Kidney glomerular epithelial cell (primary cell): ENCODE measurements around the gene RNF123.
A peak's percentile ranks its signal among the peaks of the same experiment; 100 is the strongest.

ENCODE experiments used
- DNase-seq: peaks from one replicate; lab custom pipeline; 2025; lab: John Stamatoyannopoulos, UW

Gene RNF123

GRCh38 chr3:49703443-49703927 is 14.1 kb downstream of the RNF123 start:
- peak; percentile 21 for DNase-seq

GRCh38 chr3:49703956-49704355 is 14.6 kb downstream of the RNF123 start:
- DNase-seq: no peak

DNA sequence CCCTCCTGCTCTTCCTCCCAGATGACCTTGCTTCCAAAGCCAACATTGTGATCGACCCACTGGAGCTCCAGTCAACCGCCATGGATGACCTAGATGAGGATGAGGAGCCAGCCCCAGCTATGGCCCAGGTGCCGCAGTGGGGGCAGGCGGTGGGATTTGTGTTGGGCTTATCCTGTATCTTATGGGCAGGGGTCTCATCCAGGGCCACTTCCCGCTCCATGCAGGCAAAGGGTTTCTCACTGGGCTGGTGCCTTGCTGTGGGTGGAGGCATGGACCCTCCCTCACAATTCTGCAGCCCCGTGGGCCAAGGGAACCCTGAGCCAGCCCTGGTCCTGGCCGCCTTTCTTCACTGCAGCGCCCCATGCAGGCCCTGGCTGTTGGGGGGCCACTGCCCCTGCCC is 15.3 kb downstream of the RNF123 start:
- no peak for DNase-seq

DNA sequence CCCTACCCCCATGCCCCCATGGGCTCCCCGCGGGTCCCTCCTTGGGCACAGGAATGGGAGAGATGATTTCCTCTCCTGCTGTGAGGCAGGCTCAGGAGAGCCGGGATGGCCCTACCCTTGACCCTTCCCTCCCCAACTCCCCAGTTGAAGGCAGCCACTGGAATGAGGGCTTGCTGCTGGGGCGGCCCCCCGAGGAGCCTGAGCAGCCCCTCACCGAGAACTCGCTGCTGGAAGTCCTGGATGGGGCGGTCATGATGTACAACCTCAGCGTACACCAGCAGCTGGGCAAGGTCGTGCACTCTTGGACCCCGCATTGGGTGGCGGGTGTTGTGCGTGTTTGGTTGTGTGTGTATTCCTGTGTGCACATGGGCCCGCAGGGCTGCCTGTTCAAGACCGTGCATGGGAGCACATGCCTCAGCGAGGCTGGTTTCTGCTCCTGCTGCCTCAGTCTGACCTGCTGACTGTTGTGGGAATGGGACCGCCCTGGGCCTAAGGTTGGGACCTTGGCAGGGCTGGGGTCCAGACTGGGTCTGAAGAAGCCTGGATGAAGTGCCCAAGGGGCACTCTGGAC is 16.1 kb downstream of the RNF123 start:
- no peak for DNase-seq

GRCh38 chr3:49706456-49707112 is 17.2 kb downstream of the RNF123 start:
- DNase-seq: no peak

DNA sequence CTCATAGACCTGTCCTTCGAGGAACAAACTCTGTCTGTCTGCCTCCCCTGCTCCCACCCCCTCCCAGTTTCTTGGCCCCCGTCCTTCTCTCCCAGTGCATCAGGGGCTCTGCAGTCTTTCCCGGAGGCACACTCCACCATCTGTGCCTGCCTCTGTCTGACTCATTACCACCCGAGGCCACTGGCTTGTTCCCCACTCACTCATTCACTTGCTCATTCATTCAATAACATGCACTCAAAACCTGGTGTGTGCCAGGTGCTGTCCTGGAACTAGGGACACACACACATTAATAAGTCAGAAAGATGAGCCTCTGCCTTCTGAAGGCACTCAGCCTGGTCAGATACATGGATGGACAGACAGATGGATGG is 17.7 kb downstream of the RNF123 start:
- no peak for DNase-seq

DNA sequence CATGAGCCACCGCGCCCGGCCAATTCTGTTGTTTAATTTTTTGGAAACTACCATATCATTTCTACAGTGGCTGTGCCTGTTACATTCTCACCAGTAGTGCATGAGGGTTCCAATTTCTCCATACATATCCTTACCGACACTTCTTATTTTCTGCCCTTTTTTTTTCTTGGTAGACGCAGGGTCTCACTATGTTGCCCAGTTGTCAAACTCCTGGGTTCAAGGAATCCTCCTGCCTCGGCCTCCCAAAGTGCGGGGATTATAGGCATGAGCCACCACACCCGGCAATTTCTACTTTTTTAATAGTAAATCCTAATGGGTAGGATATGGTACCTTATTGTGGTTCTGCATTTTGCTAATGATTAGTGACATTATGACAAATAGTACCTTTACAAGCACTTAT is 20.5 kb downstream of the RNF123 start:
- no peak for DNase-seq

DNA sequence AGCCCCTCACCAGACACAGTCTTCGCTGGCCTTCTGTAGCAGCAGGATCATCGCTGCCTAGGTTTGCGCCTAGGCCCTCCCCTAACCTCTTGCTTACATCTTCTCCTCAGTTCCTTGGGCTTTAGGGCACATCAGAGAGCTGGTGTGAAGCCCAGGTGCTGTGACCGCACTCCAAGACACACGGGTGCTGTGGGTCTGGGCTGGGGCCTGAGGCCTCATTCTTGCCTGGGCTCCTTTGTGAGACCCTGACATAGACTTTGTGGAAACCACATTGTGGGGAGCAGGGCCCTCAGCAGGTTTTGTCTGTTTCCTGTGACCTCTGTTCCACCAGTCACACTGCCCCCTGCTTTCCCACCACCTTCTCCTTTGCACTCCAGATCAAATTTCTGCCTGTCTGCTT is 22.1 kb downstream of the RNF123 start:
- DNase-seq: no peak

DNA sequence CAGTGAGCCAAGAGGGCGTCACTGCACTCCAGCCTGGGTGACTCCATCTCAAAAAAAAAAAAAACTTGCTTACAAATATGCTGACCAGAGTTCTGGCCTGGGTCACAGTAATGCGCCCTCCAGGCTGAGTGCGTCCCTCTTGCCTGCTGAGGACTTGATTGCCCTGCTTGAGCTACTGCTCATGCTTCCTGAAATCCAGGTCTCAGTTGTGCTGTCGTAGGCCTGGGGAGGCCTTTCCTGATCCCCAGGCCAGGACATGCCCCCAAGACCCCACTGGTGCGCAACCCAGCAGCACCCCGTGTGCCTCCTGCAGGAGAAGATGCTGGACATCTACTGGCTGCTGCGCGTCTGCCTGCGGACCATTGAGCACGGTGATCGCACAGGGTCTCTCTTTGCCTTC is 22.8 kb downstream of the RNF123 start:
- no peak for DNase-seq

DNA sequence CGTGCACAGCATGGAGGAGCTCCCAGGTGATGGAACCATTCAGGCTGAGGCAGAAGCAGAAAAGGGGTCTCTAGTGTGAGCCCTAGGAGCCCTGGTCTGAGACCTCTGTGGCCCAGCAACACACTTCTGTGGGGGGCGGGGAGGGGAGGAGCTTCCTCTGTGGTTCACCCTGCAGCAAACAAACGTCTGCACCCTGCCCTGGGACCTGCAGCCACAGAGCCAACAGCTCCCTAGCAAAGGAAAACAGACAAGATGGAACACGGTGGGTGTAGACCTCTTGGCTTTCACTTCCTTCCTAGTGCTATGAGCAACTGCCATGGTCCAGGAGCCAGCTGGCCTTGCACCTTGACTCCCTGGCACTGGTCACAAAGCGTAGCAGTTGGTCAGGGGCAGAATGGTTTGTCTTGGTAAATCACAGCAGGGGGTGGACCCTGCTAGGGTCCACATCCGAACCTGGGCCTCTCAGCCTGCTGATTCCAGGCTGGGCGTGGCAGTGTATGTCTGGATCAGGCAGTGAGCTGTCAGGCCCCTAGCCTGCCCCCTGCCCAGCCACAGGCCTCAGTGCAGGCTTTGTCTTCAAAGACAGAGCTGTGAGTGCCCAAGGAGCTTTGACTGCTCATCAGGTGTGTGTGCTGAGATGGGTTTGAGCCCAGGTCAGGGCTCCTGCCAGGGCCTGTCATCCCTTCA is 23.4 kb downstream of the RNF123 start:
- no peak for DNase-seq

DNA sequence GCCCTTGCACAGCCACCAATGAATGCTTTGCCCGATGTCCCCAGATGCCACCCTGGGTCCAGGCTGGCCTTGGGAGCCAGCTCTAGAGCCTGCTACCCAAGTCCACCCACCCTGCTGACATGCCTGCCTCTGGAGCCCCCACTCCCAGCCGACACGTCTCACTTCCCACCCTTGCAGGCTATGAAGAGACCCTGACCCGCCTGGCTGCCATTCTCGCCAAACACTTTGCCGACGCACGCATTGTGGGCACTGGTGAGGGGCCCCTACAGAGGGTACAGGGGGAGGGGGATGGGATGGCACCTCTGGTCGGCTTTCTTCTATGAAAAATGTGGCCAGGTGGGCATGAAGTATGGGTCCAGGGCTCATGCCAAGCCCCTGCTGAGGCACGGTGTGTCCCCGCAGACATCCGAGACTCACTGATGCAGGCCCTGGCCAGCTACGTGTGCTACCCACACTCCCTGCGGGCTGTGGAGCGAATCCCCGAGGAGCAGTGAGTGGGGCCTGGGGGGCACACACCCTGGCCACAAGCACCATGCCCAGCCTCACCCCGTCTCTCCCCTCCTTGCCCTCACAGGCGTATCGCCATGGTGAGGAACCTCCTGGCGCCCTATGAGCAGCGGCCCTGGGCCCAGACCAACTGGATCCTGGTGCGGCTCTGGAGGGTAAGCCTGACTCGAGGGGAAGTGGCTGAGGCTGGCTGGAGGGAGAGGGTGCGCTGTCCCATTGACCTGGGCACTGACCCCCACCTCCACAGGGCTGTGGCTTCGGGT is 24.2 kb downstream of the RNF123 start:
- DNase-seq: no peak

- no peak for DNase-seq
These were observed 25.6 kb downstream of the RNF123 start for GRCh38 chr3:49714728-49715550.

GRCh38 chr3:49715611-49716121 is 26.3 kb downstream of the RNF123 start:
- no peak for DNase-seq

DNA sequence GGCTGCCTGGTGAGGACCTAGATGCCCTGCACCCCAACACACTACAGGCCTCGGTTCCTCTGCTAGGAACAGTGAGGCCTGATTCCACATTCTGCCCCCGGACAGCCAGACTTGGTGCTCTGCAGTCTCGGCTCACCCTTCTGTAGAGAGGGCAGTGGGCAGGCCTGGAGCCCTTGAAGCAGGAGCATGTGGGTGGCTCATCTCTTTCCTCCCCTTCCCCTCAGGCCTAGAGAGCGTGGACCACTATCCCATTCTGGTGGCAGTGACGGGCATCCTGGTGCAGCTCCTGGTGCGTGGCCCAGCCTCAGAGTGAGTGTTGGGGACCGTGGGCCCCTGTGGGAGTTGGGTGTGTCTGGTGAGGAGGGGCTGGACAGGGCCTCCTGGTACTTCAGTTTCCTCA is 26.8 kb downstream of the RNF123 start:
- DNase-seq: no peak

- no peak for DNase-seq
These were observed 27.4 kb downstream of the RNF123 start for GRCh38 chr3:49716691-49717210.

GRCh38 chr3:49717211-49717958 is 28.0 kb downstream of the RNF123 start:
- no peak for DNase-seq

GRCh38 chr3:49717959-49718857 is 28.9 kb downstream of the RNF123 start:
- no peak for DNase-seq

DNA sequence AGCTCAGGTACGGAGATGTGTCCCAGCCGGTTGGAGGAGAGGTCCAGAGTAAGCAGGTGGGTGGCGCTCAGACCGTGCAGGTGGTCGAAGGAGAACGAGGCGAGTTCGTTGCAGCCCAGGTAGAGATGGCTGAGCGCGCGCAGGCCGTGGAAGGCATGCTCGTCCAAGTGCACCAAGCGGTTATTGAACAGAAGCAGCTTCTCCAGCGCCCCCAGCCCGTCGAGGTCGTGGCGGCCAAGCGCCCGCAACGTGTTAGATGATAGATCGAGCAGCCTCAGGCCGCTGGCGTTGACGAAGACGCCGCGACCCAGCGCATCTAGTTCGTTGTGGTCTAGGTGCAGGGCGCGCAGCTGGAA is 29.5 kb downstream of the RNF123 start:
- no peak for DNase-seq

DNA sequence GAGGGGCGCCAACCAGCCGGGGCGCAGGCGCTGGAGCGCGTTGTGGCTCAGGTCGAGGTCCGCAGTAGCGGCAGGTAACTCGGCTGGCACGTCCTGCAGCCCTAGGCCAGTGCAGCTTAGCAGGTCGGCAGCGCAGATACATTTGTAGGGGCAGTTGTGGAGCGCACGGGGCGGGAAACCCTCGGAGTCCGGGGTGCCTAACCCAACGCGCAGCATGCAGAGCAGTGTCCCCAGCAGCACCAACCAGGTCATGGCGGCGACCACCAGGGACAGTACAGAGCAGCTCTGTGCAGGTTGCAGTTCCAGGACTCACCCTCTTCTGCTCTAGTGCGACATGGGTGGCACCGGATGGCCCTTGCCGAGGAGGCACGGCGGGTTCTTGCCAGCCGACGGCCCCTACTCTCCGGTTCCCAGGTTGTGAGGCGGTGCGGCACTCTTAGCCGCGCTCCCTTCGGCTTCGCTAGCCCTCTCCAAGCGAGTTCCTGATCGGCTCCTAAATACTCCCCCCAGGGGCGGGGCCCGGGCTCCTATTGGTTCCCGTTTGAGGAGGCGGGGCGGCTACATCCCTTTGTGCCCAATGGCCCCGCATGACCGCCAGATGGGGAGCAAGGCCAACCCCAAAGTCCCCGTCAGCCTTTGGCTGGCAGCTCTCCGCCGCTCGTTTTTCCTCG is 30.0 kb downstream of the RNF123 start, which contains the start of gene AMIGO3:
Gene AMIGO3 (minus strand): TSS at position 471 of the 671 bp plus-strand sequence. CDS start 219 bp downstream, at position 252.
- peak; percentile 86 for DNase-seq
